A673 (cell line): ENCODE measurements around the gene C12orf54.

ENCODE experiments used
- CTCF ChIP-seq: fragments of 300-800, 200-600 bp; sonication (generic); conservative IDR thresholded peaks from 2 replicates; pipeline ENCODE4 v1.5.1; 2017; ENCODE audit warnings: low read depth, mild to moderate bottlenecking, antibody characterized with exemption, low read length, moderate library complexity, mixed read lengths
- EZH2 ChIP-seq: fragments of 200-600 bp; sonication (generic); IDR thresholded peaks from 2 replicates; pipeline ENCODE4 v1.6.1; 2017; ENCODE audit warnings: borderline replicate concordance, low read depth, mild to moderate bottlenecking, mixed read lengths, antibody characterized with exemption, low read length; ENCODE audit not compliant: poor library complexity, severe bottlenecking

DNA sequence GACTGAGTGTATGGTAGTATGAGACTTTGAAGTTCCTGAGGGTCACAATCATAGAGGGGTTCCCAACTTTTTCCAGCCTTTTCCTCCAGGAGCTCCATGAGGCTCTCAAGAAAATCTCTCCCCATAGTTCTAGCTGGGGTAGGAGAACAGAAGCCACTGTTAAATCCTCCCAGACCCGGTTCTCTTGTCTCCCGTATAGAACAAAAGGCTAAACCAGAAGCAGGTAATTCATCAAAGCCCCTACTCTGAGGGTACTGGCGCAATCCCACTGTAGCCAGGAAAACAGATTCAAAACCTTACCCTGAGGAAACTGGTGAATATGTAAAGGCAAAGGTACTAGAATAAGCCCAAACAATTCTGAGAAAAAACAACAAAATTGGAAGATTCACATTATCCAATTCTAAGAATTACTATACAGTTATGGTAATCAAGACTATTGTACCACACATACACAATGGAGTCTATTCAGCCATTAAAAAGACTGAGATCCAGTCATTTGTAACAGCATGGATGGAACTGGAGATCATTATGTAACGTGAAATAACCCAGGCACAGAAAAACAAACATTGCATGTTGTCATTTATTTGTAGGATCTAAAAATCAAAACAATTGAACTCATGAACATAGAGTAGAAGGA, 63.7 kb downstream of the C12orf54 start:
- TF ChIP-seq CTCF: no peak
- TF ChIP-seq EZH2: no peak
